Esophagus squamous epithelium (tissue), 5 donors: ENCODE results near the gene LBP. TPM values are rescaled to one million over a fixed set of nuclear protein-coding genes. Genes with fewer than 3 reads are reported as not detected.

Source experiments
- DNase-seq: peaks from one replicate; lab custom pipeline; 2025; lab: John Stamatoyannopoulos, UW
- H3K27ac ChIP-seq, 4 donors: fragments of 200-600 bp; sonication (generic); one replicate each; pipeline ENCODE4 v1.5.1; 2016 to 2019; ENCODE audit warnings: mild to moderate bottlenecking in 1 of 4
- H3K27me3 ChIP-seq, 4 donors: fragments of 200-600 bp; sonication (generic); 1 replicate in 3 of 4; 2 replicates in 1 of 4; pipeline versions ENCODE4 v1.5.1 to v1.6.0; 2017 to 2021; ENCODE audit warnings: antibody characterized with exemption in 1 of 4
- H3K36me3 ChIP-seq, 3 donors: fragments of 200-600 bp; sonication (generic); one replicate each; pipeline ENCODE4 v1.5.1; 2016 to 2019
- H3K4me1 ChIP-seq, 3 donors: fragments of 200-600 bp; sonication (generic); one replicate each; pipeline ENCODE4 v1.5.1; 2017 to 2019
- H3K4me3 ChIP-seq, 4 donors: fragments of 200-600 bp; sonication (generic); 1 replicate in 3 of 4; 2 replicates in 1 of 4; pipeline ENCODE4 v1.5.1; 2016 to 2019; ENCODE audit warnings: mild to moderate bottlenecking in 2 of 4, moderate library complexity in 1 of 4
- H3K9me3 ChIP-seq, 3 donors: fragments of 200-600 bp; sonication (generic); one replicate each; pipeline ENCODE4 v1.5.1; 2016 to 2019
- POLR2A ChIP-seq, 4 donors: fragments of 450-650 bp; IDR thresholded peaks; one replicate each; pipeline ENCODE4 v1.6.1; 2017; ENCODE audit warnings: antibody characterized with exemption in 4 of 4, mild to moderate bottlenecking in 4 of 4, moderate library complexity in 3 of 4
- whole genome bisulfite sequencing, 2 donors: methylation state at CpG; one replicate each; pipeline ENCODE4 v1.1.5; 2018; 5-methylcytosine and 5-hydroxymethylcytosine counted together
- intact Hi-C: fragments of 100-400 bp; cut with DNase I; formaldehyde crosslinking; loops from one replicate; pipeline ENCODE4 v1.15.0; 2022
- total RNA-seq, 4 donors: library from RNA; depleted of rRNA; stranded (reverse); fragments of >200 nt; gene quantifications; one replicate each; pipeline ENCODE4 v1.1.0, GENCODE V29; 2016
- TF ChIP-seq, protein P1 (sequence below), 6 experiments: fragments of 450-650 bp in 4 of 6; fragments of 200-600 bp in 2 of 6; sonication (generic) in 2 of 6; IDR thresholded peaks; one replicate each; pipeline ENCODE4 v1.5.1; 2016 to 2019; ENCODE audit warnings: antibody characterized with exemption in 6 of 6, mild to moderate bottlenecking in 4 of 6, moderate library complexity in 4 of 6
- donor health status: DM: yes; HTN: yes; CAD: no.

LBP gene
- total RNA-seq, 4 donors from 2014 or later, result 0.18 TPM; not detected in 3

DNA sequence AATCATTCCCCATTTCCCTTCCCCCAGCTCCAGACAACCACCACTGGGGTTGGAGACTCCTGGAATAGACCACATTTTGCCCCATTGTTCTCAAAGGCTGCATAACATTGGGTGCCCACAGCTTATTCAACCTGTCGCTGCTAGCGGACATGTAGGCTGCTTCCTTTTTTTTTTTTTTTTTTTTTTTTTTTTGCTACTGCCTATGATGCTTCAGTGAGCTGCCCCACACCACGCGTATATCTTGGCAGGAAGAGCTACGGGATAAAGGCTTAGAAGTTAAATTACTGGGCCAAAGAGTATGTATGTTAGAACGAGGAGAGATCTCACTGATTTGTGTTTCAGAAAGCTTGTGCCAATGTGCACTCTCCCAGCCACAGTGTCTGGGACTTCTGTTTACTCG, 7.0 kb downstream of the LBP start:
- WGBS, 2 donors, result 41 to 46% methylated on average over 6 to 7 of the region's 7 CpGs

DNA sequence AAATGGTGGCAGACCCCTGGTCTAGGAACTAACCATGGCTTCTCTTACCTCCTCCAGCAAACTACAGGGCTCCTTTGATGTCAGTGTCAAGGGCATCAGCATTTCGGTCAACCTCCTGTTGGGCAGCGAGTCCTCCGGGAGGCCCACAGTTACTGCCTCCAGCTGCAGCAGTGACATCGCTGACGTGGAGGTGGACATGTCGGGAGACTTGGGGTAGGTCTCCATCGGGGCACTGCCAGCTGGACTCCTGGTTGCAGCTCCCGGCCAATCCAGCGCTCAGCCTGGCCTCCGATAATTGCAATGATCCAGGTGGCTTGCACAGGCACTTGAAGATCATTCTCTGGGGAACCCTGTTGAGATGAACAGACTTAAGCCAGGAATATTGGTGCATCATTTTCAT, 7.9 kb downstream of the LBP start:
- WGBS, 2 donors, result no CpG with 5 or more reads among the region's 10 CpGs
- no peaks in the 10 kb centered on the region for H3K9me3 ChIP-seq
- H3K4me1 ChIP-seq, result peaks cover 0 to 8% (median 0%) of the 10 kb centered on the region in 3 donors
- peaks cover 0 to 5% (median 0%) of the 10 kb centered on the region in 4 donors for H3K27me3 ChIP-seq
- DNase-seq, result no peak
- H3K4me3 ChIP-seq, result no peak overlapping the region
- intact Hi-C loops, result no loop called here
- H3K27ac ChIP-seq, result no peak overlapping the region
- TF ChIP-seq, protein P1, sequence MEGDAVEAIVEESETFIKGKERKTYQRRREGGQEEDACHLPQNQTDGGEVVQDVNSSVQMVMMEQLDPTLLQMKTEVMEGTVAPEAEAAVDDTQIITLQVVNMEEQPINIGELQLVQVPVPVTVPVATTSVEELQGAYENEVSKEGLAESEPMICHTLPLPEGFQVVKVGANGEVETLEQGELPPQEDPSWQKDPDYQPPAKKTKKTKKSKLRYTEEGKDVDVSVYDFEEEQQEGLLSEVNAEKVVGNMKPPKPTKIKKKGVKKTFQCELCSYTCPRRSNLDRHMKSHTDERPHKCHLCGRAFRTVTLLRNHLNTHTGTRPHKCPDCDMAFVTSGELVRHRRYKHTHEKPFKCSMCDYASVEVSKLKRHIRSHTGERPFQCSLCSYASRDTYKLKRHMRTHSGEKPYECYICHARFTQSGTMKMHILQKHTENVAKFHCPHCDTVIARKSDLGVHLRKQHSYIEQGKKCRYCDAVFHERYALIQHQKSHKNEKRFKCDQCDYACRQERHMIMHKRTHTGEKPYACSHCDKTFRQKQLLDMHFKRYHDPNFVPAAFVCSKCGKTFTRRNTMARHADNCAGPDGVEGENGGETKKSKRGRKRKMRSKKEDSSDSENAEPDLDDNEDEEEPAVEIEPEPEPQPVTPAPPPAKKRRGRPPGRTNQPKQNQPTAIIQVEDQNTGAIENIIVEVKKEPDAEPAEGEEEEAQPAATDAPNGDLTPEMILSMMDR (IDR thresholded peaks at IDR 0.05), result no peak
- no peak for TF ChIP-seq POLR2A (IDR thresholded peaks at IDR 0.05)
- H3K36me3 ChIP-seq, result no peaks in the 10 kb centered on the region

More for the DNA sequence above, 7.0 kb downstream of the LBP start:
- peaks cover 0 to 6% (median 0%) of the 10 kb centered on the region in 4 donors for H3K27me3 ChIP-seq
- no peaks in the 10 kb centered on the region for H3K9me3 ChIP-seq
- H3K4me1 ChIP-seq, result peaks cover 0 to 8% (median 0%) of the 10 kb centered on the region in 3 donors
- intact Hi-C loops, result no loop called here
- H3K4me3 ChIP-seq, result no peak overlapping the region
- TF ChIP-seq POLR2A (IDR thresholded peaks at IDR 0.05), result no peak
- TF ChIP-seq, protein P1 (IDR thresholded peaks at IDR 0.05), result no peak
- no peak overlapping the region for H3K27ac ChIP-seq
- no peak for DNase-seq
- no peaks in the 10 kb centered on the region for H3K36me3 ChIP-seq

DNA sequence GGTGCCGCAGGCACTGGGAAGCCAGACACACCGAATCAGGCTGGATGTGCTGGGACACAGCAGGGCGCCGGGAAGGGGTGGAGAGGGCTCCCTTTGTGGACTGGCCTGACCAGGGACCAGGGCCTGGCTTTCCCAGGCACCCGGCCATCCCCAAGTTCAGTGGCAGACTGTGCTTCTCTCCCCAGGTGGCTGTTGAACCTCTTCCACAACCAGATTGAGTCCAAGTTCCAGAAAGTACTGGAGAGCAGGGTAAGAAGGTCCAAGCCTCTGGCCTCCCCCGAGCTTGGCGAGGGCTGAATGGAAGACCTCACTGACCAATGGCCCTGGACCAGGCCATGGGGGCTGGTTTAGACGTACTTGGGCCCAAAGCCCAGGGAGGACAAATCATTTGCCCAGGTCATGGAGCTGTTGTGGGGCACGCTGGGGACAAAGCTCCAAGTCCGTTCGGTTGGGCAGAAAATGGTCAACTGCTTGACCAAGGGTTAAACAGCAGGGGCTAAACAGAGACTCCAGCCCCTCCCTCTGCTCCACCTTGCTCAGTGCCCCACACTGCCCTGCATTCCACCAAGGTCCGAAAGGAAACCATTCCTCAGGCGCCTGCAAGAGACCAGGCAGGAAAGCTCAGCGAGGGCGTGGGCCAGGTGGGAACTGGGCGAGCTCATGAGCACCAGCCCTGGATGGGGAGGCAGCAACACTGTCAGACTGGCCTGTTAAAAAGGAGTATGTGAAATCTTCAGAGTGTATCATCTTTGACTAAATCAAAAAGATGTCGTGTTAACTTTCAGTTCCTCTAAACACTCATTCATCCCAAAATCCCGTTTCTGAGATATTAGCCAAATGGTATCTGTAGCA, 9.1 kb downstream of the LBP start:
- Histone ChIP-seq H3K36me3 (no peaks in the 10 kb centered on the region), H3K4me3 (no peak overlapping the region), H3K27me3 (no peaks in the 10 kb centered on the region), H3K27ac (no peak overlapping the region), H3K9me3 (no peaks in the 10 kb centered on the region), H3K4me1 (peaks cover 0 to 8% (median 0%) of the 10 kb centered on the region in 3 donors)
- DNase-seq, result no peak
- intact Hi-C loops, result no loop called here
- WGBS, 2 donors, result 74 to 77% methylated on average over 8 to 10 of the region's 18 CpGs
- TF ChIP-seq, protein P1 (IDR thresholded peaks at IDR 0.05), result no peak
- no peak for TF ChIP-seq POLR2A (IDR thresholded peaks at IDR 0.05)

DNA sequence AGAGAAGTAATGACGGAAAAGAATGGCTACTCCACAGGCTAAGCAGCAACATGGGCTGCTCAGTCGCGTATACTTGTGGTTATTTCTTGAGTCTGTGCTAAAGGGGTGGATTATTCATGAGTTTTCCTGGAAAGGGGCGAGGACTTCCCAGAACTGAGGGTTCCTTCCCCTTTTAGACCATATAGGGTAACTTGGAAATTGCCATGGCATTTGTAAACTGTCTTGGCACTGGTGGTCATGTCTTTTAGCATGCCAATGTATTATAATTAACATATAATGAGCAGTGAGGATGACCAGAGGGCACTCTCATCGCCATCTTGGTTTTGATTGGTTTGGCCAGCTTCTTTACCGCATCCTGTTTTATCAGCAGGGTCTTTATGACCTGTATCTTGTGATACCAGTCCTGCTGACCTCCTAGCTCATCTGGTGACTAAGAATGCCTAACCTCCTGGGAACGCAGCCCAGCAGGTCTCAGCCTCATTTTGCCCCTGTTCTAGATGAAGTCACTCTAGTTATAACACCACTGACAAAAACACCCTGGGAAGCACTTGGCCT, 11.4 kb downstream of the LBP start:
- Histone ChIP-seq H3K36me3 (no peaks in the 10 kb centered on the region), H3K27ac (no peak overlapping the region), H3K4me3 (no peak overlapping the region), H3K4me1 (peaks cover 0 to 8% (median 0%) of the 10 kb centered on the region in 3 donors), H3K9me3 (no peaks in the 10 kb centered on the region), H3K27me3 (no peaks in the 10 kb centered on the region)
- 62 to 65% methylated on average over 7 of the region's 7 CpGs for WGBS, 2 donors
- TF ChIP-seq POLR2A (IDR thresholded peaks at IDR 0.05), result no peak
- TF ChIP-seq, protein P1 (IDR thresholded peaks at IDR 0.05), result no peak
- intact Hi-C loops, result no loop called here
- no peak for DNase-seq

DNA sequence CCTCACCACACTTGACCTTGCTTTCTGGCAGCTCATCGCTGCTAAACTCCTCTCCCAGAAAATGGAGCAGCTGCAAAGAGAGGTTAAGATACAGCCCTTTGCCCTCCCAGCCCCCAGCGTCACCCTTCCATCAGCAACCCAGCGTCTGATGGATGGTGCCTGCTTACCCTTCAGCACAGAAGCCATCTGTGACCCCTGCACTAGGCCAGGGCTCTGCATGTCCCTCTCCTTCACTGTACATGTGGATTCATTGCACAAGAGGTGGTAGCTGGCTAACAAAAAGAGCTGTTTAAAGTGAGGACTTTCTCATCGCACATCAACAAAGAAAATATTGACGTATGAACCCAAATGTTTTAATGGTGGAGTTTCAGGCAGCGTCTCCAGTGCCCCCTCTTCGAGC, 12.3 kb downstream of the LBP start:
- no peak overlapping the region for H3K27ac ChIP-seq
- TF ChIP-seq POLR2A (IDR thresholded peaks at IDR 0.05), result no peak
- TF ChIP-seq, protein P1 (IDR thresholded peaks at IDR 0.05), result no peak
- WGBS, 2 donors, result 79 to 85% methylated on average over 7 of the region's 7 CpGs
- no peak for DNase-seq
- intact Hi-C loops, result no loop called here
- H3K27me3 ChIP-seq, result no peaks in the 10 kb centered on the region
- H3K4me3 ChIP-seq, result no peak overlapping the region
- H3K4me1 ChIP-seq, result peaks cover 0 to 8% (median 0%) of the 10 kb centered on the region in 3 donors
- H3K36me3 ChIP-seq, result no peaks in the 10 kb centered on the region
- H3K9me3 ChIP-seq, result no peaks in the 10 kb centered on the region
